Left lung (tissue), 10 donors: ENCODE data around the gene JADE1. TPM values are rescaled to one million over a fixed set of nuclear protein-coding genes. Genes with fewer than 3 reads are reported as not detected.

Experiments
- ATAC-seq: fragments of 200-7000 bp; cut with Tn5 transposase; one replicate; pipeline ENCODE4 v1.9.1; 2020; ENCODE audit warnings: moderate library complexity
- DNase-seq, 4 donors: peaks; one replicate each; pipeline ENCODE4 v3.0.0-alpha.2; 2013 to 2020
- H3K27ac ChIP-seq, 2 donors: fragments of 200-600 bp; sonication (generic) in 1 of 2; one replicate each; pipeline versions ENCODE4 v1.5.0 to v1.8.0; 2020 to 2021
- H3K27me3 ChIP-seq, 2 donors: fragments of 200-600 bp; sonication (generic) in 1 of 2; one replicate each; pipeline versions ENCODE4 v1.5.0 to v1.8.0; 2020 to 2021
- H3K36me3 ChIP-seq, 2 donors: fragments of 200-600 bp; sonication (generic) in 1 of 2; one replicate each; pipeline versions ENCODE4 v1.5.0 to v1.8.0; 2020 to 2021
- H3K4me1 ChIP-seq, 2 donors: fragments of 200-600 bp; one replicate each; pipeline ENCODE4 v1.8.0; 2021
- H3K4me3 ChIP-seq, 2 donors: fragments of 200-600 bp; sonication (generic) in 1 of 2; one replicate each; pipeline versions ENCODE4 v1.5.0 to v1.8.0; 2020 to 2021; ENCODE audit warnings: mild to moderate bottlenecking in 1 of 2
- H3K9me3 ChIP-seq, 2 donors: fragments of 200-600 bp; sonication (generic) in 1 of 2; one replicate each; pipeline versions ENCODE4 v1.5.0 to v1.8.0; 2020 to 2021
- intact Hi-C, 2 donors: fragments of 100-400 bp; cut with DNase I; formaldehyde crosslinking; loops; one replicate each; pipeline versions ENCODE4 v1.11.2 to v1.14.2; 2022
- polyA plus RNA-seq, 6 donors: library from polyadenylated mRNA; unstranded; fragments of 120-200 nt; gene quantifications; one replicate each; pipeline ENCODE4 v1.2.1, GENCODE V29; 2013; ENCODE audit not compliant: insufficient read length in 6 of 6
- total RNA-seq, 2 donors: library from RNA; stranded (reverse); fragmentation: NEBNext Ultra II Directional; extraction: Animal tissue kit (Norgen Biotek cat#: 25700); gene quantifications; one replicate each; pipeline ENCODE4 v1.2.1, GENCODE V29; 2021
- TF ChIP-seq, protein P1 (sequence below), 2 donors: fragments of 200-600 bp; sonication (generic) in 1 of 2; IDR thresholded peaks; one replicate each; pipeline versions ENCODE4 v1.5.0 to v1.8.0; 2021; ENCODE audit warnings: antibody characterized with exemption in 2 of 2
- donor health status: DM: no; HTN: yes; CAD: no.
- donor health status: DM: no; HTN: no; CAD: no.

Gene JADE1
- total and polyA plus RNA-seq, 8 donors: 18.9 to 29.5 (median 23.2) TPM

DNA sequence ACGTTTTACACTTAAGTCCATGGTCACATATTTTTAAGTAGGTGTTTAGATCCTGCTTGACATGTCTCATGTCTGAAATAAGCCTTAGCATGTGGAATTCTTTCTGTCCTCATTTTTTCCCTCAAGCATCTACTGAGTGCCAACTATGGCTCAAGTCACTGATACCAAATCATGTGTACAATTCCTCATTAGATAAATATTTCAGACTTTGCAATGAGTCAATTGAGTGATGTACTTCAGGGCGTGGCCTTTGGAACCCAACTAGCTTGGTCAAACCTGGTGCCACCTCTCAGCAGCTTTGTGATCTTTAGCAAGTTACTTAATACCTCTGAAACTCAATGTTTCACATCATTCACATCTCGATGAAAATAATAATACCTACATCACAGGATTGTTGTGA is 12.6 kb upstream of the JADE1 start:
- intact Hi-C loops: no loop called here
- H3K9me3 ChIP-seq: no peaks in the 10 kb centered on the region
- no peak overlapping the region for H3K27ac ChIP-seq
- DNase-seq: no peak
- H3K36me3 ChIP-seq: no peaks in the 10 kb centered on the region
- H3K4me3 ChIP-seq: no peak overlapping the region
- TF ChIP-seq, protein P1, sequence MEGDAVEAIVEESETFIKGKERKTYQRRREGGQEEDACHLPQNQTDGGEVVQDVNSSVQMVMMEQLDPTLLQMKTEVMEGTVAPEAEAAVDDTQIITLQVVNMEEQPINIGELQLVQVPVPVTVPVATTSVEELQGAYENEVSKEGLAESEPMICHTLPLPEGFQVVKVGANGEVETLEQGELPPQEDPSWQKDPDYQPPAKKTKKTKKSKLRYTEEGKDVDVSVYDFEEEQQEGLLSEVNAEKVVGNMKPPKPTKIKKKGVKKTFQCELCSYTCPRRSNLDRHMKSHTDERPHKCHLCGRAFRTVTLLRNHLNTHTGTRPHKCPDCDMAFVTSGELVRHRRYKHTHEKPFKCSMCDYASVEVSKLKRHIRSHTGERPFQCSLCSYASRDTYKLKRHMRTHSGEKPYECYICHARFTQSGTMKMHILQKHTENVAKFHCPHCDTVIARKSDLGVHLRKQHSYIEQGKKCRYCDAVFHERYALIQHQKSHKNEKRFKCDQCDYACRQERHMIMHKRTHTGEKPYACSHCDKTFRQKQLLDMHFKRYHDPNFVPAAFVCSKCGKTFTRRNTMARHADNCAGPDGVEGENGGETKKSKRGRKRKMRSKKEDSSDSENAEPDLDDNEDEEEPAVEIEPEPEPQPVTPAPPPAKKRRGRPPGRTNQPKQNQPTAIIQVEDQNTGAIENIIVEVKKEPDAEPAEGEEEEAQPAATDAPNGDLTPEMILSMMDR (IDR thresholded peaks at IDR 0.05): no peak
- no peaks in the 10 kb centered on the region for H3K27me3 ChIP-seq
- no peaks in the 10 kb centered on the region for H3K4me1 ChIP-seq
- ATAC-seq: no peak

GRCh38 chr4:128800284-128800683 is 9.2 kb upstream of the JADE1 start:
- Histone ChIP-seq H3K9me3 (no peaks in the 10 kb centered on the region), H3K4me3 (no peak overlapping the region), H3K27me3 (no peaks in the 10 kb centered on the region), H3K4me1 (no peaks in the 10 kb centered on the region), H3K27ac (no peak overlapping the region), H3K36me3 (no peaks in the 10 kb centered on the region)
- intact Hi-C loops: no loop called here
- DNase-seq (no peak), ATAC-seq (no peak)
- TF ChIP-seq, protein P1 (IDR thresholded peaks at IDR 0.05): no peak

DNA sequence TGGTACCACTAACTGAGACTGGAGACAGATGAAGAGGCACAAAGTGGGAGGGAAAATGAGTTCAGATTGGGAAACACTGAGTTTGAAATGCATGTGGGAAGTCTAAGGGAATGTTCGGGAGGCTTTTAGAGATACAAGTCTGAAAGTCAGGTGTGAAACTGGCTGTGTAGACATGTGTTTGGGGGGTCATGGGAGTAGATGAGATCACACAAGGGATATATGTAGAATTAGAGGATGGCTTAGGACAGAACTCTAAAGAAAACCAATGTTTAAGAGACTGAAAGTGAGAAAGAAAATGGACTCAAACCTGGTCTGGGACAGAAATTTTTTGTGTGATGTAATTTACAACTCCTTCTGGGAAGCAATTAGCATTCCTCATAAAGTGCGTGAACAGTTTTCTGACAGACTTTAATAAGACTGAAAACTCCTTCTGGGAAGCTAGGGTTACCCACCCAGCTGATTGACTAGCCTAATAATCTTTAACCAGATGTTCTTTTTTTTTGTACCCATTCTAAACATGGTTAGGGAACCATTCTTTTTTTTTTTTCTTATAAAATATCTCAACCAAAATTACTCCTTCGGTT is 8.7 kb upstream of the JADE1 start:
- Histone ChIP-seq H3K27ac (no peak overlapping the region), H3K36me3 (no peaks in the 10 kb centered on the region), H3K4me3 (no peak overlapping the region), H3K4me1 (no peaks in the 10 kb centered on the region), H3K27me3 (no peaks in the 10 kb centered on the region), H3K9me3 (no peaks in the 10 kb centered on the region)
- DNase-seq (no peak), ATAC-seq (no peak)
- TF ChIP-seq, protein P1 (IDR thresholded peaks at IDR 0.05): no peak
- intact Hi-C loops: no loop called here

DNA sequence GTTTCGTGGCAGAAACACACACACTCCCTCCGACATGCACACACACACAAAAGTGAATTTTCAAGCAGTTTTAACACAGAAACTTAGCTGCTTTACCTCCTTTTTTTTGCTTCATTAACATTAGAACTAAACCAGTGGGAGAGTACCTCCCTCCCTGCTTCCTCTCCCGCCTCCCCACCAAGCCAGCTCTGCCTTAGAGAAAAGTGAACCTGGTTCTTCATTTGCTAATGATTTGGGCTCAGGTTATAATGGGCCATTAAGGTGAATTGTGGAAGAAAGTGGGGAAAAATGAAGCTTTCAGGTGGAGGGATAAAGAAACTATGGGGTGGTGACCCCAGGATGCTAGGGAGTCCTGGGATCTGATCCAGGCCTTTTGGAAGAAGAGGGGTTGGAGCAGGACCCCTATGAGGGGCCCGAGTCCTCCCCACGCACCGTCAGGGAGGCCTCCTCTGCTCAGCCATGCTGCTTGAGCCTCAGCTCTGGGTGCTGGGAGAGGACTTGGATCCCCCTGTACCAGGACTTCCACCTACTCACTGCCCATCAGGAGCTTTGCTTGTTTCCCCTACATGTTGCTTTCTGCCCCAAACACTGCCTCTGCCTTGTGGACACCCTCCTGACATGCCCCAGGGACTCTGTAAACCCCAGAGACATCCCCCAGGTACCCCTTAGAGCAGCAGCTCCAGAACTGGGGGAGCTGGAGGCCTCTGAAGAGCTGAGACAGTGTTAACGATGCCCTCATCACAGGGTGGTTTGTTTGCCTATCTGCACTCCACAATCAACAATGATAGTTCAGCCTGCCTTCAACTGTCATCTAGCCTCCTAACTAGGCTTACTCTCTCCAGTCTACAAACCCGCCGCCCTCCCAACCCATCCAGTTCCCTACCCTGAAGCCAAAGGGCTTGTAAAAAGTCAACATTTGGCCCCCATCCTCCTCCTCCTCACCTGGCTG is 6.5 kb upstream of the JADE1 start:
- intact Hi-C loops: no loop called here
- Histone ChIP-seq H3K4me1 (no peaks in the 10 kb centered on the region), H3K4me3 (no peak overlapping the region), H3K27me3 (no peaks in the 10 kb centered on the region), H3K36me3 (no peaks in the 10 kb centered on the region), H3K27ac (no peak overlapping the region), H3K9me3 (no peaks in the 10 kb centered on the region)
- no peak for DNase-seq
- ATAC-seq: no peak
- TF ChIP-seq, protein P1 (IDR thresholded peaks at IDR 0.05): no peak

- Histone ChIP-seq H3K27me3 (no peaks in the 10 kb centered on the region), H3K9me3 (no peaks in the 10 kb centered on the region), H3K27ac (no peak overlapping the region), H3K4me3 (no peak overlapping the region), H3K4me1 (no peaks in the 10 kb centered on the region), H3K36me3 (no peaks in the 10 kb centered on the region)
- TF ChIP-seq, protein P1 (IDR thresholded peaks at IDR 0.05): no peak
- intact Hi-C loops: no loop called here
- peak; percentile 21 for ATAC-seq
- no peak for DNase-seq
Measured at GRCh38 chr4:128803783-128804182, 5.7 kb upstream of the JADE1 start.
